Heart left ventricle (tissue), 13 donors: ENCODE data around the gene EPS8.

Source experiments
- CTCF ChIP-seq, 12 donors: fragments of 200-600 bp; sonication (generic) in 4 of 12; IDR thresholded peaks; one replicate each; pipeline versions ENCODE4 v1.5.0 to v1.8.0; 2018 to 2022; ENCODE audit warnings: antibody characterized with exemption in 12 of 12, mild to moderate bottlenecking in 5 of 12
- POLR2A ChIP-seq, 2 donors: fragments of 450-650 bp; IDR thresholded peaks; one replicate each; pipeline ENCODE4 v1.6.1; 2017; ENCODE audit warnings: antibody characterized with exemption in 2 of 2, mild to moderate bottlenecking in 2 of 2, moderate library complexity in 2 of 2
- donor health status: ischemic (EF 13 %, LVEDD 7.1; RV severe dilation, severe dysfunction).
- donor health status: DM: no; HTN: yes; CAD: no.
- donor health status: DM: no; HTN: no; CAD: no.
- donor health status: ischemic (EF 25% LVEDD 6.9; RV normal size, moderate dysfunction).
- donor health status: ischemic (EF 25% LVEDD 5.7; RV mildly dilated, moderate dysfunction).
- donor health status: ischemic (EF 35%, LVEDD 5.7; RV mildly dilated, moderate dysfunction).
- donor health status: nonischemic (EF 11% LVEDD 7.7; RV severe dilation, severe dysfunction).
- donor health status: DM: yes; HTN: yes; CAD: no.
- donor health status: PGD.
- donor health status: ischemic (EF 29% LVEDD 5.4; RV normal size, mild dysfunction).
- donor health status: nonischemic (EF 23%, LVEDD 6.1; RV moderate dilation, normal function).

GRCh38 chr12:15670756-15671155 is 118.4 kb downstream of the EPS8 start:
- TF ChIP-seq CTCF (IDR thresholded peaks at IDR 0.05) (no peak), POLR2A (IDR thresholded peaks at IDR 0.05) (no peak)
